ENCODE results near the gene SCAMP1.
"Not testable (repeated sequence)": the region's sequence is repeated elsewhere in the genome, so short reads cannot be mapped to it uniquely, and the experiment has no call there.

The SCAMP1 gene

DNA sequence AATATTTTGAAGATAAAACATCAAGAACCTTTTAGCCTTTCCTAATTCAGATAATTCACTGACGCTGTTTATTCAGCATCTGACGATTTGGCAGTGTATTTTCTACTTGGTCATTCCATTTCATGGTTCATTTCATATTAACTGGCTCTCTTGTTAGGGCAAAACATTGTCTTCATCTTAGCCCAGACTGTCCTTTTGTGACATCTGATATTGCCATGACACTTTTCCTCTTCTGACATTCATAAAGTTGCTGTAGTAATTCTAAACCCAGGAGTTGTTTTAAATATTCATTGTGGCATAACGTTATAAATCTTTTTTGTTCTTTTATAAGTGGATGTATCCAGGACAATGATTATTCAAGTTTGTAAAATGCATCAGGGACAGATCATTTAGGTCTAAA lies 1.8 kb downstream of the SCAMP1 start:
- peak; percentile 3 for DNase-seq

DNA sequence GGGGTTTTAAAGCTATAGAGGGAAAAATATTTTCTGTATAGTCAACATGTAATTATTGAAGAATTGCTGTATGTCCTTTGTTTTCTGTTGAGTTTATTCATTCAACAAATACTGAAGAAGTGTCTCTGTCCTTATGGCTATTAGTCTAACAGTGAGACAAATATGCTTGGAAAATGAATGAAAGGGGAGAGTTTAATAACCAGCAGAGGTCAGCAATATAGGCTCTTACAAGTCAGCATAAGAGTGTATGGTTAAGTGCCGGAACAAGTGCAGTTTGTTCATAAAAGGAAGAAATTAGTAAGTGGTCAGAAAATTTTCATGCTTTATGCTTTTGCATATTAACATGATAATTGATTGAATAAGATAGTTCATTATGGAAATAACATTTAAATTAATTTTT lies 3.6 kb downstream of the SCAMP1 start:
- DNase-seq: peak; percentile 3

DNA sequence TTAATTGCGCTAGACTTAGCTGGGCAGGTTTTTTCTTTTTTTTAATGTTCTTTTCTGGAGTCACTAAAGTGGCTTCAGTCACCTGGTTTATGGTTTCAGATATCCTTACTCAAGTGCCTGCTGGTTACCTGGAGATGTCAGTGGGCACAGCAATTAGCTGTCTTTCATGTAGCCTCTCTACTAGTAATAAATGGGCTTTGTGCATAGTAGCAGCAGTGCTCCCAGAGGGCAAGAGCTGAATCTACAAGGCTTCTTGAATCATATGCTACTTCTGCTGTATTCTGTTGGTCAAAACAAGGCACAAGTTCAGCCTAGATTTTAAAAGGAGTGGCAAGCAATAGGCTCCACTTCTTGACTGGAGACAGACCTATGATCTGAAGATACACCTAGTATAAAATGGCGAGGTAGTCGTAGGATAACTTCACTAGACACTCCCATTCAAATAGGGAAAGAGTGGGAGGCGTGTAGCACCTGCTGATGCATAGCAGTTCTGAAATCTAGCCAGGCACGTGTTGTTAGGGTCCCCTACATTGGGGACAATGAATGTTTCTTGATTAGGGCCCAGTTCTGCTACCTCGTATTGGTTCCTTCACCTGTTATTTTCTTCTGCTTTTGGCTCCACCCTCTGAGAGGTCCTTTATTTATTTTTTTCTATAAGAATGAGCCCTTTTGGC lies 7.0 kb downstream of the SCAMP1 start:
- peak; percentile 72 for DNase-seq

DNA sequence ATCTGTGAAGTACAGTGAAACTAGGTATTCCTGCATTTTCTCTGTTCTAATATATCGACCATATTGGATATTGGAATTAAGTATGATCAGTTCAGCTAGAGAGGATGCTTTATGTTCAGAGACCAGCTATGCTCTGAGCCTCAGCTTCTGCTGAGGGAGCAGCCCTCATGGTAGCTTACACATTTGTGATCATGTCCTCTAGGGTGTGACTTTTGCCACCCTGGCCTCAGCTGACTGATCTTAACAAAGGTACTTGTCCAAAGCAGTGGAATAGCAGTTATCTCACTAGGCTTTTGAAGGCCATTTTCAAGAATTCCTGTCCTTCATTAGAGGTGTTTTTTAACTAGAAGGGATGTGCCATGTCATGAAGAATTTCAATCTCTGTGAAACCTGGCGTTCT lies 9.3 kb downstream of the SCAMP1 start:
- DNase-seq: no peak

DNA sequence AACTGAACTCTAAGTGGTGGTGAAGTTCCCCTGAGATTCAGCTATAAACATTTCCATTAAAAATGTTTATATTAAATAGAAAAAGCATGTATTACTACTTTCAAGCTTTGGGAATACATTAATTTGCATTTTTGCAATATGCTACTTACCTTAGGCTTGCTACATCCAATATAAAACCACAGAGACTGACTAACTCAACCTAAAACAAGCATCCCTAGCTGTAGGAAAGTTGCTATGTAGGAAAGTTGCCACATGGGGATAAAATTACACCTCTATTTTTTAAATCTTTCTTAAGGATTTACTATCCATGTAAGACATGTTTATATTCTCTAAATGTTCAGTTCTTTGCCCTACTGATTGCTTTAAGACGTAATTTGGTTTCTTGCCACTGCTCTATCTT lies 12.8 kb downstream of the SCAMP1 start:
- DNase-seq: no peak

DNA sequence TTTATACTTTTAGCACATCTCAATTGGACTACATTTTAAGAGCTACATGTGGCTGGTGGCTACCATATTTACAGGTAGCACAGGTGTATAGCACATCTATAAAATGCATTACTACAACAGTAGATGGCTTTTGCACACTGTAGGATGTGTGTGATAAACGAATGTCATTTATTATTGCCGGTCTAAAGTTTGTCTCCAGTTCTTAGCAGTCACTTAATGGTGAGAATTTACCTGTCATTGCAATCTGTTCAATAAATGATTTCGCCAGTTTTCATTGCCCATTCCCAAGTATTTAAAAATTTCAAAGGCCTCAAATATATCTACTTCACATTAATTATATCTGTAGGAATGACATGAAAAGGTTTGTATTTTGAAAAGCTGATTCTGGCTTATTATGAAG lies 15.9 kb downstream of the SCAMP1 start:
- no peak for DNase-seq

DNA sequence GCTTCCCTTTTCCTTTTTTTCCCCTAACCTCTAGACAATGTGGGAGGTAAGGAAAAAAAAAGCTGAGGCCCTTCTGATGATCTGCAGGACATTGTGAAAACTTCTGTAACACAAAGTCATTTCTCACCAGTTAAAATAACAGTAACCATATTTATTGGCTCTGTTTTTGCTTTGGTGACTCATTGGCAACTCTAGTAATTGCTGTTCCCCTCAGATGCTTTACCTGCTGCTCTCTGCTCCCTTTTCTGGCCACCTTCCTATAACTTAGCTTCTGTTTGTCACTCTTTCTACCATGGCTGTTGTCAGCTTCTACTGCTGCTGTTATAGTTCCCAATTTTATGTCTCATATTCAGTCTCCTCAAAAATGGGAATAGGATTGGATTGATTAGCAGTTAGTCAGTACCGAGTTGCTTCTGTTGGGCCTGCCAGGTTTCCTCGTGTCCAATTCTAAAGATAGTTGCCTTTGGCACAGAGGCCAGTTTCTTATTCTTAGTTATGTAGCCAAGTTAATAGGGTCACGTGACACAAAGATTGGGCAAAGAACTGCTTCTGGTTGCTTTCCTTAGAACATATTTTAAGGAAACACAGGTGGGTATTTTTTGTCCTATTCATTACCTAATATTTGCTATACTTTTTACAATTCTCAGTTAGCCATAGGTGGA lies 16.8 kb downstream of the SCAMP1 start:
- no peak for DNase-seq

DNA sequence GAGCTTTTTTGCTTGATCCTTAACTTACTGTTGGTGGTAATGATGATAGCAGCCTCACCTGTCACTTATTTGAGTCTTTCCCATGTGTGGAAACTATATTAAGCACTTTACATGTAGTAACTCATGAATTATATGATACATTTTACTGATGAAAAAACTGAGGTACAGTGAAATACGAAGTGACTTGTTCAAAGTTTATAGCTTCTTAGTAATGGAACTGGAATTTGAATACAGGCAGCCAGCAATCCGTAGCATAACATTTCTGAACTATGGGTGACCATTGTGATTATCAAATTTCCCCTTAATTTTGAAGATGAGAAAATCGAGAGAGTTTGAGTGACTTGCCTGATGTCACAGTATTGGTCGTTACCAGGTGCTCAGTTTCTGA lies 17.3 kb downstream of the SCAMP1 start:
- no peak for DNase-seq

DNA sequence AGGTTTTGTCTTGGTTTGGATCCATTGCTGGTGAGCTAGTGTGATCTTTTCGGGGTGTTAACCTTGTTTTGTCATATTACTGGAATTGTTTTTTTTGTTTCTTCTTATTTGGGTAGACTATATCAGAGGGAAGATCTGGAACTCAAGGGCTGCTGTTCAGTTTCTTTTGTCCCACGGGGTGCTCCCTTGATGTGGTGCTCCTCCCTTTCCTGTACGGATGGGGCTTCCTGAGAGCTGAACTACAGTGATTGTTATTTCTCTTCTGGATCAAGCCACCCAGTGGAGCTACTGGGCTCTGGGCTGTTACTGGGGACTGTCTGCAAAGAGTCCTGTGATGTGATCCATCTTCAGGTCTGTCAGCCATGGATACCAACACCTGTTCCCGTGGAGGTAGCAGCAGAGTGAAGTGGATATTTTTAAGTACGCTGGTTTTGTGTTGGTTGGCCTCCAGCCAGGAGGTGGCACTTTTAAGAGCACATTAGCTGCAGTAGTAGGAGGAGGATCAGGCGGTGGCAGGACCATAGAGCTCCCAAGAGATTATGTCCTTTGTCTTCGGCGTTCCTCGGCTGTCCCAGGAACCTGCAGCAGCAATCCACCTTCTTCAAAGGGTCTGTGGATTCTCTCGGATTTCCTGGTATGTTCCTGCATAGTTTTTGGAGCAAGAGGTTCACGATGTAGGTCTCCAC lies 27.2 kb downstream of the SCAMP1 start:
- DNase-seq: peak; percentile 12

DNA sequence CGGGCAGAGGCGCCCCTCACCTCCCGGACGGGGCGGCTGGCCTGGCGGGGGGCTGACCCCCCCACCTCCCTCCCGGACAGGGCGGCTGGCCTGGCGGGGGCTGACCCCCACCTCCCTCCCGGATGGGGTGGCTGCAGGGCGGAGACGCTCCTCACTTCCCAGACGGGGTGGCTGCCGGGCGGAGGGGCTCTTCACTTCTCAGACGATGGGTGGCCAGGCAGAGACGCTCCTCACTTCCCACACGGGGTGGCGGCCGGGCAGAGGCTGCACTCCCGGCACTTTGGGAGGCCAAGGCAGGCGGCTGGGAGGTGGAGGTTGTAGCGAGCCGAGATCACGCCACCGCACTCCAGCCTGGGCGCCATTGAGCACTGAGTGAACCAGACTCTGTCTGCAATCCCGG lies 30.9 kb downstream of the SCAMP1 start:
- DNase-seq: not testable (repeated sequence)

DNA sequence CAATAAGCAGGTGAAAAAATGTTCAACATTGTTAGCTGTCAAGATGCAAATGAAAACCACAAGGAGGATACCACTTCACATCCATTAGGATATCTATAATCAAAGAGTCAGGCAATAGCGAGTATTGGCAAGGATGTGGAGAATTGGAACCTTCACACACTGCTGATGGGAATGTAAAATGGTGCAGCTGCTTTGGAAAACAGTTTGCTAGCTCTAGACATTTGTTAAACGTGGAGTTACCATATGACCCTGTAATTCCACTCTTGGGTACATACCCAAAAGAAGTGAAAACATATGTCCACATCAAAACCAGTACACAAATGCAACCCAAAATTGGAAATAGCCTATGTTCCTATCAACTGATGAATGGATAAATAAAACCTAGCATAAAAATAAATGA lies 37.4 kb downstream of the SCAMP1 start:
- no peak for DNase-seq

DNA sequence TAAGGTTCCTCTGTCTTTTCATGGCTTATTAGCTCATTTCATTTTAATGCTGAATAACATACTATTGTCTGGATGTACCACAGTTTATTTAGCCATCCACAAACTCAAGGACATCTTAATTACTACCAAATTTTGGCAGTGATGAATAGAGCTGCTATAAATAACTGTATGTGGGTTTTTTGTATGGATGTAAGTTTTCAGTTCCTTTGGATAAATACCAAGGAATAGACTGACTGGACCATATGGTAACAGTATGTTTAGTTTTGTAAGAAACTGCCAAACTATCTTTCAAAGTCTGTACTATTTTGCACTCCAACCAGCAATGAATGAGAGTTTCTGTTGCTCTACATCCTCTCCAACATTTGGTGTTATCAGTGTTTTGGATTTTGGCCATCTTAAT lies 38.7 kb downstream of the SCAMP1 start:
- DNase-seq: no peak

DNA sequence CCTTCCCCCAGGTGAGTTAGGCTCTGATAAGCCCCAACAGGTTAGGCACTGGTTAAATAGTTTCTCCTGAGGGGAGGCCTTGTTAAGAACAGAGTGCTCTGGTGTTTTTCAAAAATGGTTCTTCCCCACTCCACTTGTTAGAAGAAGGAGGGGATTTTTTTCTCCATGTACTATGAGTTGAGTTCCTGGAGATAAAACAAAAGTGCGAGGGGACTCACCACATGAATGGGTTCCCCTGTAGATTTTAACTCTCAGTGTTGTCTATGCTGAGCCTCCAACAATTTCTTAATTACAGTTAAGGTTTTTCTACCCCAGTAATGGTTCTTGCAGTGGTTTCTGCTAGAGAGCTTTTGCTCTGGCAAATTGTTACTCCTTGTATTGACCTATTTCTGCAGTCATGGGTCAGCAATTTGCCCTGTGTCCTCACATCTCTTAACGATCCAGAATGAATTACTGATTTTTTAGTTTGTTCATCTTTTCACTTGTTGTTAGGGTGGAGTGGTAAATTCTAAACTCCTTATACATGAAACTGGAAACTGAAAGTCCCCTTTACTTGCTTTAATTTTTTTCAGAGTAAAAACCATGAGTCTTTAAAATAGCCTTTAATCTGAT lies 44.4 kb downstream of the SCAMP1 start:
- no peak for DNase-seq

DNA sequence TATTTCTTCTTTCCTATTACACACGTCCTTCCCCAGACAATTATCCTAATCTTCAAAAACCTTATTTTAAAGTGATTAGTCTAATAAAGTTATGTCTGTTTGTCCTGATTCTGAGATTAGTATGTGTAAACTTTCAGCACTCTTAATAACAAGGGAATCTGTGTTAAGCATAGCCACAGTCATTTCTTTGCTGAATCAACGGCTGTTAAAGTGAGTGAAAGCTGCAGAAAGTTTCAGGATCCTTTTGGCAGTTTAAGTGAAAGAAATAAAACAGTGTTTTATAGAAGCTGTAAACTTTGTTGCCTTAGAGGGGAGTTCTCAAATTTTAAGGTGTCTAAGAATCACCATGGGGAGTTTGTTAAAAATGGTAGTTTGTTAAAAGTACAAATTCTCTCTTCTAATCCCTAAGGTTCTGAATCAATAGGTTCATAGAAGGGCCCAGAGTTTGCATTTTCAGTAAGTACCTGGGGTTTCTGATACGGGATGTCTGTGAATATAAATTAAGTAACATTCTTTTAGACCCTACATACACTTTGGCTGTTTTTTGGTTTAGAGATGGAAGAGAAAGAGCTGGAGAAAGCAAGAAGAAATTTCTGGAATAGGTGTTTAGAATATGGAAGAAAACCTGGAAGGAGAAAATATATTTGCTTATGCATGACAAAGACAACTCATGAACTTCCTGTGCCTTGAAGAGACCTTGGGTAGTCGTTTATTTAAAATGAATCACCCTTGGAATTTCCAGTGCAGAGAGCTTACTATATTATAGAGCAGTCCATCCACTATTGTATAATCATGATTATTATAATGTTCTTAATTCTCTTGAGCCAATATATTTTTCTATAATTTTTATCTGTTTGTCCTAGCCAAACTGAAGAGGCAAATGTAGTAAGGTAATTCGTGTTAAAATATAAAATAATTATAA lies 45.7 kb downstream of the SCAMP1 start:
- no peak for DNase-seq

DNA sequence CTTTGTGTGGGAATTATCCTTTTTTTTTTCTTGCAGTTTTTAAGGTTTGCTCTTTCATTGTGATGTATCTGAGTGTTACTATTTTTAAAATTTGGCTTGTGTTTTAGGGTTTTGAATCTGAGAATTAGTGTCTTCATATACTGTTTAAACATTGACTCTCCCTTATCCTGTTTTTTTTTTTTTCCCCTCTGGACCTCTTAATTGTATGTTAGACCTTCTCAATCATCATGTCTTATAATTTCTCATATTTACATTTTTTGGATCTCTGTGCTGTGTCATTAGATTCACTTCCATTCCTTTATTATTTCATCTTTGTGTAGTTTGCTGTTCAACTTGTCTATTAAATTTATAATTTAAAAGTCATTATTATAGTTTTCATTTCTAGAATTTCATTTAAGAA lies 47.0 kb downstream of the SCAMP1 start:
- no peak for DNase-seq

DNA sequence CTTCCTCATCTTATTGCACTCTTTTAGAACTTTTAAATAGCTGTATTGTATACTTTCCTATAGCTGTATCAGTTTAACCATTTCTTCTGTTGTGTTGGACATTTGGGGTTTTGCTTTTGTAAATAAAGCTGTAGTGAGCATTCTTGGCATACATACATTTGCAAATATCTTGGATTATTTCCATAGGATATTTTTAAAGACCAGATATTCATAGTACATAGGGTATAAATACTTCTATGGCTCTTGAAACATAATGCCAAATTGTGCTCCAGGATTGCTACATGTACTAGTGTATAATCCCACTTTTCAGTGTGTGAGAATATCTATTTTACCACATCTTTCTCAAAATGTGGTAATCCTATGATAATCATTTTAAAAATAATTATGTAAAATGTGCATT lies 51.2 kb downstream of the SCAMP1 start:
- no peak for DNase-seq

DNA sequence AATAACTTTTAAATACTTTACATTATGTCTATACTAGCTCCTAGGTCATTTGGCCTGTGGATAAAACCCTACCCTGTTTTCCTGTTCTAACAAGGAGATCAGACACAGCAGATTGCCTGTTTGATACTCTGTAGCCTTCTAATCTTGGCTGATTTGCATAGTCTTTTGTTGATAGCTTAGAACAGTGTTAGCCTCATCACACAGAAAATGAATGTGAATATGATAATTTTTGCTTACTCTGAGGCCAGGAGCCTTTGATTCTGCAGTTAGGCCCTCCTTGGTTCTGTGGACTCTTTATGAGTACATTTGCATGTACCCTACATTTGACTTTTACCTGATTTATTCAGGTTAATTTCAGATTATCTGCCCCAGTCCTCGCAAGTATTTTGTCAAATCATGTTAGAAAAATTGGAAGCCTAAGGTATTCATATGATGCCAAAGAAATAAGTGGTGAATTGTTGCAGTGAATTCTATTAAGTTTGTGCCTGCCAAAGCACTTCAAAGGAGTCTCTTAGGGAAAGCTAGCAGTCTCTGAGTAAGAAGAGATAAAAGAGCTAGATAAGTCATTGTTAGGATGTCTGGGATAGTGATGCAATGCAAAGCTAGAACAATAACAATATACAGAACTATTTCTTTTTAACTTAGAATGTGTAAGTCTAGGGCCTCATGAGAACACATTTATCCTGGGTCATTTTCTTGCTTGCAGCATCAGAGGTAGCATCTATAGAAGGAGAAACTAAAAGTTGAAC lies 56.4 kb downstream of the SCAMP1 start:
- DNase-seq: no peak

DNA sequence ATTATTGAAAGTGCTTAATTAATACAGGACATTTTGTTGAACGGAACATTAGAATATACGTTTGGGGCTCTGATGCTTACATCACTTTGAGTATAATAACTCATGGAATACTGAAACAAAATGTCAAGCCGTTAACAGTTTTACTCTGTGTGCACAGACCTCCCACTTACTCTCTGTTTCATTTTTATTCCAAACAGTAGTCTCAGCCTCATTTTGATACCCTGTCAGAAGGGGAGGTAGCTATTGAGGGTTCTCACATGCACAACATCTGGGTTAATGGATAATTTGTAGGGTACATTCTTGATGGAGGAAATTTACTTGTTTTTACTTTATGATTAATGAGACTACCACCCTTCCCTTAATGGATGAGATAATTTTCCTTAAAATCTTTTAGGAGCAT lies 59.0 kb downstream of the SCAMP1 start:
- no peak for DNase-seq

DNA sequence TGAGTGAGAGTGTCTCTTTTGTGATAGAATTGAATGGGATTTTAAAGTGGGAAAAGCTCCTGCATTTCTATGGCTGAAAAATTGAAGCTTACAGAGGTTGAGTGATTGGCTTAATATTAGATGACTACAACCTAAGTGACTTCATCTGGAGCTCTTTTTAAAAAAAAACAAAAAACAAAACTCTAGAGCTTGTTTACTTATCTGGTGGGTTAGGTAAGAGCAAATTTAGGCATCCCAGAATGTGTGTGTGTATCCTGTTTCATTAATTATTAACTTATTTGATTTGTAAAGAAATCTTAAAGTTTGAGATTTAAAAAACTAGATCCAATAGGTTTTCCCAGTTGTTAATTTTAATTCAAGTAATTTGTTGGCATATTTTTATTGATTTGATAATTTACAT lies 60.1 kb downstream of the SCAMP1 start:
- DNase-seq: no peak

DNA sequence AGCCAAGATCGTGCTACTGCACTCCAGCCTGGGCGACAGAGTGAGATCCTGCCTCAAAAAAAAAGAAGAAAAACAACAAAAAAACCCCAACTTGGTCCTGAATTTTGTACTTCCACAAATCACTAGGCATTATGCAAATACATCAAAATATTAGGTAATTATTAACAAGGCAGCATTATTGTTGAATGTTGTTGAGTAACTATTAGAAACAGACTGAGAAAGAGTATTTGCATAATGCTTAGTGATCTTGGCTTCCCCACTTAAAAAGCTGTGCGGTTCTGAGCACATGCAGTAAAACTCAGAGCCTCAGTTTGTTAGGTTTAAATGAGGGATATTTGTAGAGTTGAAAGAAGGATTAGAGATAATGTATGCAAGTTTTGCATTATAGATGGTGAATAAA lies 64.2 kb downstream of the SCAMP1 start:
- DNase-seq: no peak

DNA sequence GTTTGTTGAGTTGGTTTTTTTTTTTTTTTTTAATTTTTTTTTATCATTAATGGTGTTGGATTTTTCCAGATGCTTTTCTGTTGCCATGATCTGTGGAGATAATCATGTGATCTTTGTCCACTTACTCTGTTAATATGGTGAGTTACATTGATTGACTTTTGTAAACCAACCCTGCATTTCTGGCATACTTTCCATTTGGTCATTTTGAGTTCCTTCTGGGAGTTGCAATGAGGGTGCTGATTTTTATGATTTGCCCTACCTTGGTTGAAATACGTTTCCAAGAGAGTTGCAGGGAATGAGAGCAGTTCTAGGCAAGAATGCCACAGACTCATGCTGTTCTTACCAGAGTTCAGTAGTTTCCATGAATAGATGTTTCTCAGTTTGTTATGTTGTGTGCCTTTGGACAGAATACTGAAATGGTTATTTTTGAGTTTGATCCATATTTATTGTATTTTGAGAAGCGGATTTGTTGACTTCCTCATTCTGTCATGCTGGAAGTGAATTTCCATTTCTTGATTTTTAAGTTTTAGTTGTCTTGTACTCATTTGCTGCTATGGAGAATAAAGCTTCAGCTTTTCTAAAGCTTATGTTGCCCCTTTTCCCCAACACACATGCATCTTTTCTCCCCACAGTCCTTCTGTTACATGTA lies 69.0 kb downstream of the SCAMP1 start:
- DNase-seq: no peak

DNA sequence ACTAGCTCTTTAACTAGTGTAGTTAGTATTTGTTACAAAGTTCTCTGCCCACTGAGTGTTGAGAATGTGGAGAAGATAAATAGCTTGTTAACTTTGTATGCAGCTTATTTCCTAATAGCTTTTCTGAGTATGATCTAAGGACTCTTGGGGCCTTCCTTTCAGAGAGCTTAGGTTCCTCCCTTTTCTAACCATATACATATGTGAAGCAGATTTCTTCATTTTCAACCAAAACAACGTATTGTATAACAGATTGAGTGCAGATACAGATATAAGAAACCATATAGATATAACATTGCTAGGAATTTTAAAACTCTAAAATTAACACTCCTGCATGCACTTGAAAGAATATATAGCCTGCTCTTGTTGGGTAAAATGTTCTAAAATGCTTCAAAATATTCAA lies 70.4 kb downstream of the SCAMP1 start:
- no peak for DNase-seq

Data from NCI-H510A treated with DMSO at 0.1 percent for 48 hours (cell line).